Spinal cord (tissue), 10 donors: ENCODE measurements around the gene OR10X1. TPM values are rescaled to one million over a fixed set of nuclear protein-coding genes. Genes with fewer than 3 reads are reported as not detected.

Source experiments
- DNase-seq, 6 donors: peaks; one replicate each; pipeline versions ENCODE4 v3.0.0 to v3.0.0-alpha.2; 2013 to 2015; ENCODE audit warnings: low spot score in 6 of 6, low read depth in 4 of 6
- H3K27ac ChIP-seq: one replicate; pipeline ENCODE4 v1.5.1; 2013; ENCODE audit warnings: low read depth, low read length, control low read depth
- H3K27me3 ChIP-seq: one replicate; pipeline ENCODE4 v1.6.1; 2013; ENCODE audit warnings: low read length; ENCODE audit not compliant: control insufficient read depth, insufficient read depth
- H3K36me3 ChIP-seq: one replicate; pipeline ENCODE4 v1.6.1; 2013; ENCODE audit warnings: low read length; ENCODE audit not compliant: control insufficient read depth, insufficient read depth
- H3K4me1 ChIP-seq: one replicate; pipeline ENCODE4 v1.6.1; 2013; ENCODE audit warnings: low read length; ENCODE audit not compliant: control insufficient read depth, insufficient read depth
- H3K4me3 ChIP-seq: one replicate; pipeline ENCODE4 v1.5.1; 2013; ENCODE audit warnings: low read depth, low read length, control low read depth
- H3K9me3 ChIP-seq: one replicate; pipeline ENCODE4 v1.6.1; 2013; ENCODE audit warnings: low read length; ENCODE audit not compliant: control insufficient read depth, insufficient read depth
- WGBS: methylation state at CpG from one replicate; pipeline ENCODE4 v1.1.5; 2013; ENCODE audit warnings: missing lambda C conversion rate; ENCODE audit not compliant: insufficient coverage; 5-methylcytosine and 5-hydroxymethylcytosine counted together
- long read RNA-seq, 4 donors: transcript quantifications; one replicate each; lab custom pipeline, GENCODE V29; 2026
- polyA plus RNA-seq, 2 donors: library from polyadenylated mRNA; unstranded; fragments of 120-200 nt; gene quantifications; one replicate each; pipeline ENCODE4 v1.2.1, GENCODE V29; 2013; ENCODE audit not compliant: insufficient read length in 2 of 2
- total RNA-seq, 2 donors: library from RNA; depleted of rRNA in 1 of 2; stranded (reverse); fragments of 120-200 nt in 1 of 2; fragments of >200 nt in 1 of 2; gene quantifications; one replicate each; pipeline versions ENCODE4 v1.2.3 to v1.2.4, GENCODE V29; 2013 to 2014
- donor health status: healthy.

OR10X1 gene
- total RNA-seq, result not detected
- not detected for polyA plus RNA-seq
- long read RNA-seq, donor 1, result 0 reads
- long read RNA-seq, donor 2, result 0 reads
- long read RNA-seq, donor 3, result 0 reads
- long read RNA-seq, donor 4, result 0 reads

- no peaks in the 10 kb centered on the region for H3K9me3 ChIP-seq
- H3K27ac ChIP-seq, result no peak within 1 kb of the TSS
- no peaks in the 10 kb centered on the region for H3K36me3 ChIP-seq
- no peaks in the 10 kb centered on the region for H3K4me1 ChIP-seq
- H3K27me3 ChIP-seq, result no peaks in the 10 kb centered on the region
- no peak for DNase-seq
- WGBS, result no CpG with 5 or more reads among the region's 1 CpG
- H3K4me3 ChIP-seq, result no peak within 1 kb of the TSS
Measured at GRCh38 chr1:158579733-158580132, at the start of gene OR10X1. TSS of gene OR10X1 (minus strand) at chr1:158579899. CDS start at chr1:158579899, 0 bp downstream.

- Histone ChIP-seq H3K27me3 (no peaks in the 10 kb centered on the region), H3K36me3 (no peaks in the 10 kb centered on the region), H3K4me3 (no peak overlapping the region), H3K4me1 (no peaks in the 10 kb centered on the region), H3K27ac (no peak overlapping the region), H3K9me3 (no peaks in the 10 kb centered on the region)
- WGBS, result 100% methylated on average over 1 of the region's 3 CpGs
- DNase-seq, result no peak
Measured at GRCh38 chr1:158613764-158614163, 34.1 kb upstream of the OR10X1 start.

GRCh38 chr1:158611916-158612315, 32.2 kb upstream of the OR10X1 start:
- no CpG with 5 or more reads among the region's 3 CpGs for WGBS
- Histone ChIP-seq H3K4me1 (no peaks in the 10 kb centered on the region), H3K36me3 (no peaks in the 10 kb centered on the region), H3K27ac (no peak overlapping the region), H3K9me3 (no peaks in the 10 kb centered on the region), H3K27me3 (no peaks in the 10 kb centered on the region), H3K4me3 (no peak overlapping the region)
- no peak for DNase-seq

GRCh38 chr1:158607296-158607695, 27.6 kb upstream of the OR10X1 start:
- Histone ChIP-seq H3K9me3 (no peaks in the 10 kb centered on the region), H3K36me3 (no peaks in the 10 kb centered on the region), H3K27me3 (no peaks in the 10 kb centered on the region), H3K4me3 (no peak overlapping the region), H3K4me1 (no peaks in the 10 kb centered on the region), H3K27ac (no peak overlapping the region)
- DNase-seq, result no peak
- 89% methylated on average over 1 of the region's 1 CpG for WGBS

GRCh38 chr1:158604968-158605367, 25.3 kb upstream of the OR10X1 start, which contains the start of gene OR10Z1:
TSS of gene OR10Z1 (plus strand) at chr1:158605268. CDS start at chr1:158606439, 1,171 bp downstream.
- no CpG with 5 or more reads among the region's 1 CpG for WGBS
- Histone ChIP-seq H3K4me3 (no peak within 1 kb of the TSS), H3K27me3 (no peaks in the 10 kb centered on the region), H3K27ac (no peak within 1 kb of the TSS), H3K9me3 (no peaks in the 10 kb centered on the region), H3K4me1 (no peaks in the 10 kb centered on the region), H3K36me3 (no peaks in the 10 kb centered on the region)
- no peak for DNase-seq

GRCh38 chr1:158600735-158601134, 21.0 kb upstream of the OR10X1 start:
- H3K9me3 ChIP-seq, result peaks cover 1% of the 10 kb centered on the region
- WGBS, result no CpG with 5 or more reads among the region's 2 CpGs

GRCh38 chr1:158586942-158587341, 7.2 kb upstream of the OR10X1 start:
- Histone ChIP-seq H3K4me3 (no peak overlapping the region), H3K27ac (no peak overlapping the region), H3K9me3 (no peaks in the 10 kb centered on the region), H3K27me3 (no peaks in the 10 kb centered on the region), H3K4me1 (no peaks in the 10 kb centered on the region), H3K36me3 (no peaks in the 10 kb centered on the region)
- 83% methylated on average over 1 of the region's 1 CpG for WGBS
- DNase-seq, result no peak

More at GRCh38 chr1:158600735-158601134, 21.0 kb upstream of the OR10X1 start:
- Histone ChIP-seq H3K27me3 (no peaks in the 10 kb centered on the region), H3K4me3 (no peak overlapping the region), H3K36me3 (no peaks in the 10 kb centered on the region), H3K4me1 (no peaks in the 10 kb centered on the region), H3K27ac (no peak overlapping the region)
- DNase-seq, result no peak

GRCh38 chr1:158583962-158584361, 4.3 kb upstream of the OR10X1 start:
- Histone ChIP-seq H3K9me3 (no peaks in the 10 kb centered on the region), H3K4me1 (no peaks in the 10 kb centered on the region), H3K36me3 (no peaks in the 10 kb centered on the region), H3K27ac (no peak overlapping the region), H3K4me3 (no peak overlapping the region), H3K27me3 (no peaks in the 10 kb centered on the region)
- WGBS, result 60% methylated on average over 1 of the region's 4 CpGs
- no peak for DNase-seq

GRCh38 chr1:158577561-158577960, 2.1 kb downstream of the OR10X1 start:
- Histone ChIP-seq H3K9me3 (no peaks in the 10 kb centered on the region), H3K36me3 (no peaks in the 10 kb centered on the region), H3K27me3 (no peaks in the 10 kb centered on the region), H3K27ac (no peak overlapping the region), H3K4me1 (no peaks in the 10 kb centered on the region), H3K4me3 (no peak overlapping the region)
- WGBS, result 100% methylated on average over 1 of the region's 3 CpGs
- DNase-seq, result peak in 1 of 6 donors; percentile 29

- no peak overlapping the region for H3K27ac ChIP-seq
- peak in 1 of 6 donors; percentile 39 for DNase-seq
- H3K36me3 ChIP-seq, result no peaks in the 10 kb centered on the region
- WGBS, result no CpG with 5 or more reads among the region's 1 CpG
- H3K9me3 ChIP-seq, result no peaks in the 10 kb centered on the region
- H3K4me3 ChIP-seq, result no peak overlapping the region
- H3K4me1 ChIP-seq, result no peaks in the 10 kb centered on the region
- no peaks in the 10 kb centered on the region for H3K27me3 ChIP-seq
Measured at GRCh38 chr1:158572226-158572625, 7.5 kb downstream of the OR10X1 start.
